HCT116 (cell line): Measurements from ENCODE around the gene ANO2. TPM values are rescaled to one million over a fixed set of nuclear protein-coding genes. Genes with fewer than 3 reads are reported as not detected.

Experiments used
- ATAC-seq: fragments of 200-7000 bp; cut with Tn5 transposase; 2 replicates; pipeline ENCODE4 v1.9.1; 2020; ENCODE audit warnings: mild to moderate bottlenecking, moderate library complexity
- BruUV-seq: library from RNA; stranded (reverse); fragments of 400-500 nt; replicated peaks from 2 replicates; lab custom pipeline; 2021; lab: Mats Ljungman, UMichigan
- CTCF ChIA-PET: fragments of 300-600 bp; sonication (Branson Sonifier 250); formaldehyde crosslinking; loops from one replicate; lab custom pipeline; 2021; ENCODE audit warnings: antibody characterized with exemption; lab: Charles Lee
- POLR2A ChIA-PET: fragments of 300-600, 350-600 bp; sonication (Branson Sonifier 250); formaldehyde crosslinking; loops from one replicate; lab custom pipeline; 2021; ENCODE audit warnings: antibody characterized with exemption; lab: Charles Lee
- RAD21 ChIA-PET, 2 experiments: fragments of 300-600 bp; sonication (Branson Sonifier 250); formaldehyde crosslinking; loops; one replicate each; lab custom pipeline; 2023; ENCODE audit warnings: low total read pairs in 2 of 2; ENCODE audit not compliant: uncharacterized antibody in 2 of 2, unreplicated experiment in 2 of 2, low non-redundant PET in 1 of 2; lab: Charles Lee
- DNase-seq: peaks from one replicate; pipeline ENCODE4 v3.0.0-alpha.2; 2010; ENCODE audit warnings: low read depth, low spot score
- H2AFZ ChIP-seq: fragments of 200-600 bp; shearing (Covaris generic), sonication (generic); 2 replicates; pipeline ENCODE4 v1.6.1; 2017; ENCODE audit warnings: low read depth, mixed run types, mixed read lengths, antibody characterized with exemption, low read length; ENCODE audit not compliant: poor library complexity, severe bottlenecking
- H3K27ac ChIP-seq: 2 replicates; pipeline ENCODE4 v1.5.1; 2012; ENCODE audit warnings: low read depth, low read length
- H3K27me3 ChIP-seq: fragments of 200-600 bp; sonication (generic); 2 replicates; pipeline ENCODE4 v1.6.1; 2016; ENCODE audit warnings: mixed run types, low read length, mixed read lengths; ENCODE audit not compliant: insufficient read depth
- H3K36me3 ChIP-seq, 2 experiments: fragments of 200-500 bp in 1 of 2; fragments of 200-600 bp in 1 of 2; sonication (Bioruptor generic) in 1 of 2; sonication (generic) in 1 of 2; 2 replicates each; pipeline versions ENCODE4 v1.5.1 to v1.6.1; 2014 to 2016; ENCODE audit warnings: low read length in 2 of 2, inconsistent platforms in 1 of 2, mixed read lengths in 1 of 2, mixed run types in 1 of 2; ENCODE audit not compliant: insufficient read depth in 2 of 2, control insufficient read depth in 1 of 2
- H3K4me1 ChIP-seq, 2 experiments: fragments of 200-600 bp in 1 of 2; sonication (generic) in 1 of 2; 2 replicates each; pipeline versions ENCODE4 v1.5.1 to v1.6.1; 2012 to 2017; ENCODE audit warnings: low read length in 2 of 2, inconsistent platforms in 1 of 2, mild to moderate bottlenecking in 1 of 2, mixed read lengths in 1 of 2, mixed run types in 1 of 2, moderate library complexity in 1 of 2; ENCODE audit not compliant: insufficient read depth in 2 of 2, control insufficient read depth in 1 of 2
- H3K4me2 ChIP-seq: fragments of 200-600 bp; sonication (generic); 2 replicates; pipeline ENCODE4 v1.6.1; 2017; ENCODE audit warnings: mixed run types, low read length, mixed read lengths
- H3K4me3 ChIP-seq, 2 experiments: fragments of 200-600 bp in 1 of 2; sonication (generic) in 1 of 2; replicated peaks in 1 of 2; 2 replicates each; pipeline ENCODE4 v1.5.1; 2011 to 2016; ENCODE audit warnings: low read length in 2 of 2, control low read depth in 1 of 2, low read depth in 1 of 2, mild to moderate bottlenecking in 1 of 2, mixed read lengths in 1 of 2, mixed run types in 1 of 2
- H3K79me2 ChIP-seq: fragments of 200-600 bp; sonication (generic); 2 replicates; pipeline ENCODE4 v1.6.1; 2017; ENCODE audit warnings: mild to moderate bottlenecking, mixed run types, low read length, moderate library complexity, mixed read lengths; ENCODE audit not compliant: insufficient read depth
- H3K9ac ChIP-seq: fragments of 200-600 bp; sonication (generic); 2 replicates; pipeline ENCODE4 v1.6.1; 2016; ENCODE audit warnings: low read length, mixed read lengths
- H3K9me2 ChIP-seq: fragments of 200-600 bp; sonication (generic), shearing (Covaris generic); 2 replicates; pipeline ENCODE4 v1.6.1; 2017; ENCODE audit warnings: mixed run types, mild to moderate bottlenecking, moderate library complexity; ENCODE audit not compliant: insufficient read depth
- H3K9me3 ChIP-seq, 2 experiments: fragments of 200-500 bp in 1 of 2; fragments of 200-600 bp in 1 of 2; sonication (Bioruptor generic) in 1 of 2; sonication (generic) in 1 of 2; 2 replicates each; pipeline ENCODE4 v1.6.1; 2014 to 2017; ENCODE audit warnings: low read length in 2 of 2, mixed read lengths in 2 of 2, inconsistent platforms in 1 of 2, low read depth in 1 of 2, mild to moderate bottlenecking in 1 of 2, mixed run types in 1 of 2, moderate library complexity in 1 of 2; ENCODE audit not compliant: control insufficient read depth in 1 of 2, insufficient read depth in 1 of 2
- H4K20me1 ChIP-seq: fragments of 200-600 bp; sonication (generic), shearing (Covaris generic); 2 replicates; pipeline ENCODE4 v1.6.1; 2017; ENCODE audit warnings: mixed run types, mild to moderate bottlenecking, moderate library complexity; ENCODE audit not compliant: insufficient read depth
- CBX3 ChIP-seq: IDR thresholded peaks from 2 replicates; pipeline ENCODE4 v1.6.1; 2012; ENCODE audit warnings: low read depth
- CEBPB ChIP-seq: IDR thresholded peaks from 2 replicates; pipeline ENCODE4 v1.6.1; 2012; ENCODE audit warnings: low read depth
- EGR1 ChIP-seq: IDR thresholded peaks from 2 replicates; pipeline ENCODE4 v1.6.1; 2012; ENCODE audit warnings: low read depth
- EZH2 ChIP-seq: fragments of 200-600 bp; sonication (generic); IDR thresholded peaks from 2 replicates; pipeline ENCODE4 v1.6.1; 2017; ENCODE audit warnings: antibody characterized with exemption, mixed run types
- EZH2phosphoT487 ChIP-seq: fragments of 200-600 bp; IDR thresholded peaks from 2 replicates; pipeline ENCODE4 v1.6.1; 2018; ENCODE audit warnings: antibody characterized with exemption, borderline replicate concordance
- JUND ChIP-seq: IDR thresholded peaks from 2 replicates; pipeline ENCODE4 v1.6.1; 2012
- POLR2AphosphoS5 ChIP-seq: IDR thresholded peaks from 2 replicates; pipeline ENCODE4 v1.6.1; 2011; ENCODE audit warnings: mild to moderate bottlenecking, low read depth, low read length, moderate library complexity
- REST ChIP-seq: IDR thresholded peaks from 2 replicates; pipeline ENCODE4 v1.6.1; 2012; ENCODE audit warnings: low read depth
- SIN3A ChIP-seq: IDR thresholded peaks from 2 replicates; pipeline ENCODE4 v1.6.1; 2012; ENCODE audit warnings: low read depth
- SRF ChIP-seq: IDR thresholded peaks from 2 replicates; pipeline ENCODE4 v1.6.1; 2012; ENCODE audit warnings: low read depth
- ZFX ChIP-seq: fragments of 450-650 bp; IDR thresholded peaks from 2 replicates; pipeline ENCODE4 v1.6.1; 2017
- intact Hi-C: fragments of 100-400 bp; cut with micrococcal nuclease; formaldehyde crosslinking; loops from 2 replicates; pipeline ENCODE4 v1.10.0; 2022
- total RNA-seq: library from RNA; stranded (reverse); gene quantifications from one replicate; pipeline ENCODE4 v1.2.1, GENCODE V29; 2021; ENCODE audit not compliant: unreplicated experiment

Gene ANO2
- total RNA-seq, 1 experiment from 2014 or later, result not detected

- Histone ChIP-seq H3K9ac (no peak overlapping the region), H3K27ac (no peak overlapping the region), H3K27me3 (0 out of 2 replicates have a peak, but pooled peaks cover 10% of the 10 kb centered on the region), H3K9me3 (no peaks in the 10 kb centered on the region), H3K79me2 (no peaks in the 10 kb centered on the region), H3K9me2 (no peaks in the 10 kb centered on the region), H3K4me2 (no peak overlapping the region), H3K4me1 (no peaks in the 10 kb centered on the region), H3K36me3 (no peaks in the 10 kb centered on the region), H2AFZ (no peak overlapping the region), H4K20me1 (no peaks in the 10 kb centered on the region), H3K4me3 (no peak overlapping the region)
- ChIA-PET RAD21 (no interaction called here), POLR2A (no interaction called here), CTCF (no interaction called here)
- DNase-seq, result no peak
- intact Hi-C loops, result no loop called here
- TF ChIP-seq REST (no peak), POLR2AphosphoS5 (no peak), CBX3 (no peak), SRF (no peak), EZH2phosphoT487 (no peak), ZFX (no peak), CEBPB (no peak), JUND (no peak), EZH2 (no peak), SIN3A (no peak), EGR1 (no peak)
- BruUV-seq, result no TSS peak
- ATAC-seq, result no peak
These were observed 424.2 kb downstream of the ANO2 start for GRCh38 chr12:5520831-5521230.
